Activated naive CD4-positive, alpha-beta T cell treated with anti-CD3 and anti-CD28 coated beads, Interleukin-2, amount 10 ng/mL, durations not matched to agents 7 days and 5 days (primary cell): ENCODE measurements around the gene DDC.
A peak's percentile ranks its signal among the peaks of the same experiment; 100 is the strongest.

Source experiments
- CTCF ChIA-PET: fragments of 350-600 bp; sonication (Branson Sonifier 250); formaldehyde crosslinking; loops from one replicate; lab custom pipeline; 2021; ENCODE audit warnings: antibody characterized with exemption; lab: Charles Lee
- DNase-seq: peaks from one replicate; pipeline ENCODE4 v3.0.0-alpha.2; 2020
- H3K27ac Mint-ChIP-seq: one replicate; pipeline ENCODE4 v1.8.0; 2021; ENCODE audit warnings: mild to moderate bottlenecking, moderate library complexity, mixed read lengths
- H3K27me3 Mint-ChIP-seq: one replicate; pipeline ENCODE4 v1.8.0; 2021; ENCODE audit warnings: mild to moderate bottlenecking, mixed read lengths
- H3K36me3 Mint-ChIP-seq: one replicate; pipeline ENCODE4 v1.8.0; 2021; ENCODE audit warnings: mixed read lengths
- H3K4me1 Mint-ChIP-seq: one replicate; pipeline ENCODE4 v1.8.0; 2021; ENCODE audit warnings: mixed read lengths
- H3K4me3 Mint-ChIP-seq: one replicate; pipeline ENCODE4 v1.8.0; 2021; ENCODE audit warnings: mild to moderate bottlenecking, moderate library complexity, mixed read lengths
- H3K9me3 Mint-ChIP-seq: one replicate; pipeline ENCODE4 v1.8.0; 2021; ENCODE audit warnings: mixed read lengths

DDC gene

DNA sequence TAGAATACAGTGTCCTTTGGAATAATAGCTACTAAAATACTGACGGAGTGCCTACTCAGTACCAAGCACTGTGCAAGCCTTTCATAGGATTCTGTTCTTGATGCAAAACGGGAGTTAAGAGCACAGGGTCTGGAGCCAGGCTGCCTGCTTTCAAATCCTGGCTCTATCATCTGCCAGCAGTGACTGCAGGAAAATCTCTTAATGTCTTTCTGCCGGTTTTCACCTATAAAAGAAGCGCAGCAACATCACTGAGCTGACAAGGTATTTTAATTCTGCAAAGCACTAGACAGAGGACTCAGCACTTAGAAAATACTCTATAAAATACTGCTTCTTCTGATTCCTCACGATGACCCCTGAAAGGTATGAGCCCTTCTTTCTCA lies 115.7 kb downstream of the DDC start:
- DNase-seq, result no peak
- peak overlapping the region; percentile 92 for H3K27ac Mint-ChIP-seq
- H3K4me3 Mint-ChIP-seq, result peak overlapping the region; percentile 91
- peaks cover 29% of the 10 kb centered on the region for H3K36me3 Mint-ChIP-seq
- CTCF ChIA-PET, result interaction anchor here (0.9 to 1.6 kb wide), 3 partner anchors 23 to 357 kb away, joined by 3 to 6 read pairs (median 5); no protein-coding TSS in a partner anchor
- no peaks in the 10 kb centered on the region for H3K9me3 Mint-ChIP-seq
- H3K27me3 Mint-ChIP-seq, result peaks cover 8% of the 10 kb centered on the region
- H3K4me1 Mint-ChIP-seq, result peaks cover 53% of the 10 kb centered on the region

DNA sequence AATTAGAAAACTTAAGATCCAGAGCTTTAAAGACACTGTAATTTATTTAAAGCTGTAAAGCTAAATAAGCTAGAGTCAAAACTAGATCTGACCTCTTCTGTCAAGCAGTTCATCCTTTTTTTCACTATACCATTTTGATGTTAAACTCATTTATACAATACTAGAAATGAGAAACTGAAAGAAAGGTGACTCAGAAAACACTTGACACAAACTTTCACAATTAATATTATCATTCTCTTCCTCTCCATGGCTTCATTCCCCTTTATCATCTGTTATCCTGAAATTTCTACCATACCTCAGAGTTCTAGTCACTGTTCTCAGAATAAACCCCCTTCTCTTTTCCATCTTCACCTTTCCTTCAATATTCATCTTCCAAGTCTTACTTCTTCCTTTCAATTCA lies 116.4 kb downstream of the DDC start:
- Mint-ChIP-seq H3K9me3 (no peaks in the 10 kb centered on the region), H3K27me3 (peaks cover 7% of the 10 kb centered on the region), H3K4me1 (peaks cover 59% of the 10 kb centered on the region), H3K36me3 (peaks cover 35% of the 10 kb centered on the region), H3K4me3 (peak overlapping the region; percentile 91), H3K27ac (peak overlapping the region; percentile 92)
- CTCF ChIA-PET, result interaction anchor here (0.7 to 1.6 kb wide), 6 partner anchors 23 to 356 kb away, joined by 3 to 6 read pairs (median 4); no protein-coding TSS in a partner anchor
- DNase-seq, result no peak

DNA sequence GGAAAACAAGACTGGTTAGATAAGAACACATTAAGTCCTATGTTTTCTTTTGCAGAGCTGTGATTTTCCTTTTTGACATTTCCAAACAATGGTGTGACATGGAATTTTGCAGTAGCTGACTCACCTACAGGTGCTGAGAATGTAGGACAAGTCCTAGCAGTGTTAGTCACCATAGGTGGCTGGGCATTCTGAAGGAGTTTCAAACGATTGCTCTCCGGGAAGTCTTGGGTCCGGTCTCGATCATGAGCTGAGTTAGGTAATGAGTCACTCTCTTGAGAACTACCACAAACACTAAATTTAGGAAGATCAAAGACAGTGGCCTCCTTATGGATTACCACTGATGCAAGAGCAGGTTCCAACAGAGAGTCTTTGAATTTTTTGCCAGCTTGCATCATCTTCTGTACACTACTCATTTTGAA lies 118.7 kb downstream of the DDC start:
- DNase-seq, result no peak
- Mint-ChIP-seq H3K4me3 (no peak overlapping the region), H3K27ac (no peak overlapping the region), H3K9me3 (no peaks in the 10 kb centered on the region), H3K4me1 (peaks cover 61% of the 10 kb centered on the region), H3K36me3 (peaks cover 49% of the 10 kb centered on the region), H3K27me3 (no peaks in the 10 kb centered on the region)
- CTCF ChIA-PET, result interaction anchor here (0.7 to 1.6 kb wide), 5 partner anchors 8 to 354 kb away, joined by 3 to 5 read pairs (median 4); partner anchors contain the start of gene ZPBP

DNA sequence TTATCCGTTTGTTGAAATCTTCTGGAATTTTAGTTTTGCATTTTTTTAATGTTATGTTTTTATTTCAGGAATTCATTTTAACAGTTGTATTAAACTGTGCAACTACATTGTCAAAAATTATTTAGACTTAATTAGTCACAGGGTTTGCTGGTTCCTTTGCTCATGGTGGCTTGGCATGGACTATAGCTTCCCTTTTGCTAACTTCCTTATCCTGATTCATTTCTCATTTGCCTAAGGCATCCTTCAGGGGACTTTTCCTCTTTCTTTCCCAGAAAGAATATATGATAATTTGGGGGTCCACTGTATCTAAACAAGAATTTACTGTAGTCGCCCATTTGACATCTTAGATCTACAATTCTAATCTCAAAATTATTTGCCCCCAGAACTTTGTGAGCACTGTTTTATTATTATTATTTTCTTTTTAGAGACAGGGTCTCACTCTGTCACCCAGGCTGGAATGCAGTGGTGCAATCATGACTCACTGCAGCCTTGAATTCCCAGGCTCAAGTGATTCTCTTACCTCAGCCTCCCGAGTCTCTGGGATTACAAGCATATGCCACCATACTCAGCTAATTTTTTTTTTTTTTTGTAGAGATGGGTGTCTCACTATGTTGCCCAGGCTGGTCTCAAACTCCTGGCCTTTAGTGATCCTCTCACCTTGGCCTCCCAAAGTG lies 128.9 kb downstream of the DDC start:
- H3K36me3 Mint-ChIP-seq, result peaks cover 28% of the 10 kb centered on the region
- H3K4me1 Mint-ChIP-seq, result no peaks in the 10 kb centered on the region
- CTCF ChIA-PET, result interaction anchor here (2.2 kb wide), 1 partner anchor 18 kb away, joined by 7 read pairs; no protein-coding TSS in a partner anchor
- H3K27ac Mint-ChIP-seq, result no peak overlapping the region
- DNase-seq, result no peak
- no peaks in the 10 kb centered on the region for H3K27me3 Mint-ChIP-seq
- no peak overlapping the region for H3K4me3 Mint-ChIP-seq
- H3K9me3 Mint-ChIP-seq, result no peaks in the 10 kb centered on the region

DNA sequence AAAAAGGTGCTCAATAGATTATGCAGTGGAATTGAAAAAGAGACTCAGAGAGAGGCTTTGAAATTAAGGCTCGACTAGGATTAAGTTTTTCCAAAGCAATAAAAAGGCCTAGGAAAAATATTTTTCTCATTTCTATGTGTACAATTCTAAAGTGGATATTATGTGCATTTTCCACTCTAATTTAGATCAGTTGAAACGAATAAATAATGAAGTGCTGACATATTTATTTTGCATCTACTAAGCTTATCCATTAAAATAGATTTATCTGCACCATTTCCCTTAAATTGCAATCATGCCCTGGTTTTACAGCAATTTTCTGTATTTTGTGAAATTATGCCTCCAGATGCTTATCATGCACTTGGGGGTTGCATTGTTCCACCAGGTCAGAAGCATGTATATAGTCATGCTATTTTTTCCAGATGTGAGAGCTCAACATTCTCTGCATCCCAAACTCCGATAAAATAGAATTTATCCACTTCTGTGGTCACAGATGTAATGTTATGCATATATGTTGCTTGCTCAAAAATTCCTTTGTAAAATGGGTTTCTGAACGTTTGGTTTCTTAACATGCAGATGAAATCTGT lies 133.4 kb downstream of the DDC start:
- Mint-ChIP-seq H3K4me1 (no peaks in the 10 kb centered on the region), H3K27me3 (no peaks in the 10 kb centered on the region), H3K36me3 (peaks cover 4% of the 10 kb centered on the region), H3K27ac (no peak overlapping the region), H3K4me3 (no peak overlapping the region), H3K9me3 (no peaks in the 10 kb centered on the region)
- DNase-seq, result no peak
- CTCF ChIA-PET, result interaction anchor here (1.8 kb wide), 1 partner anchor 13 kb away, joined by 6 read pairs; no protein-coding TSS in a partner anchor

DNA sequence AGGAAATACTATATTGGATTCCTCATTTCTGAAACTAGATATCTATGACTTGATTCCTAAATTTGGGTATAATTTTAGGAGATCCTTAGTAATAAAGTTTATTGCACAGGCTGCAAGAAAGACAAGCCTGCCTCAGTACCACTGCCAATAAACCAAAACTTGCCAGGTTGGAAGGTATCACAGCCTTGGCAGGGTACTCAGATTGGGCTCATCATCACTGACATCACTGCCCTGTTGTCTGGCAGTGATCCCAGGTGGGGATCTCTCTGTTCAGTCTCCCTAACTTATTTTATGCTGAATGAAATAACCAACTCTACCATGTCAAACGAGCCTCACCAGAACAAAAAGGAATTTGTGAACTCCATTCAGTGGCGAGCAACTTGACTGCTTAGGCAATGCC lies 133.9 kb downstream of the DDC start:
- H3K27ac Mint-ChIP-seq, result no peak overlapping the region
- H3K27me3 Mint-ChIP-seq, result no peaks in the 10 kb centered on the region
- CTCF ChIA-PET, result interaction anchor here (1.8 kb wide), 1 partner anchor 14 kb away, joined by 6 read pairs; no protein-coding TSS in a partner anchor
- no peak for DNase-seq
- no peaks in the 10 kb centered on the region for H3K9me3 Mint-ChIP-seq
- no peak overlapping the region for H3K4me3 Mint-ChIP-seq
- H3K4me1 Mint-ChIP-seq, result no peaks in the 10 kb centered on the region
- peaks cover 2% of the 10 kb centered on the region for H3K36me3 Mint-ChIP-seq

DNA sequence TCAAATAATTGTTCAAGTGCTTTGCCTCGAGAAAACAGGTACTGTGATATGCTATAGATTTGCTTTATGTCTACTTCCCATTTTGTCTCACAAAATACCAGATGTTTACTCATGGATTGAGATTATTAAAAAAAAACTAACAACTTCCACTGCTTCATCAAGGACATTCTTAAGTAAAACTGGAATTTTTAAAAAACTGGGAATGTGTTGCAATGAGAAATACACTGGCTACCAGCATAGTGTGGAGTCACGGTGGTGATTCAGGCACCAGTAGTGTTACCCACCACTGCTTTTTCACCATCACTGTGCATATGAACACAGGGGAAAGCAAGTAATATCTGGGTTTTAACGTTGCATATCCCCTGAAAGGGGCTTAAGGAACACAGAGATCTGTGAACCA lies 136.3 kb downstream of the DDC start:
- Mint-ChIP-seq H3K4me3 (no peak overlapping the region), H3K4me1 (no peaks in the 10 kb centered on the region), H3K27me3 (no peaks in the 10 kb centered on the region), H3K27ac (no peak overlapping the region), H3K9me3 (no peaks in the 10 kb centered on the region), H3K36me3 (no peaks in the 10 kb centered on the region)
- no peak for DNase-seq
- CTCF ChIA-PET, result interaction anchor here (1.1 kb wide), 1 partner anchor 11 kb away, joined by 4 read pairs; no protein-coding TSS in a partner anchor

DNA sequence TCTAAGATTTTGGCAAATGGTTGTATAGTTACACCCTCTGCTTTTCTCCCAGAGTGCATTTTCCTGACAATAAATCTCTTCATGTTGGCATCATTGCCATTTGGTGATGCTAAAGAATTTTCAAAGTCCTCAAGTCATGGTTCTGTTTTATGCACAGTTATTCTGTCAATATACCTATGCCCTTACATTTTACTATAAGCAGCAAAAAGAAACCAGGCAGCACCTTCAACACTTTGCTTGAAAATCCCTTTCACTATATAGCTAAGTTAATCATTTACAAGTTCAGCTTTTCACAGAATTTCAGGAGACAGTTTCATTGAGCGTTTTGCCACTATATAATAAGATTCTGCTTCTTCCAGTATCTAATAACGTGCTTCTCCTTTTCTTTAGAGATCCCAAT lies 137.7 kb downstream of the DDC start:
- Mint-ChIP-seq H3K4me1 (no peaks in the 10 kb centered on the region), H3K4me3 (no peak overlapping the region), H3K27me3 (peaks cover 5% of the 10 kb centered on the region), H3K27ac (no peak overlapping the region), H3K36me3 (no peaks in the 10 kb centered on the region), H3K9me3 (no peaks in the 10 kb centered on the region)
- CTCF ChIA-PET, result interaction anchor here (1.4 to 2.3 kb wide), 3 partner anchors 9 to 285 kb away, joined by 4 to 12 read pairs (median 6); no protein-coding TSS in a partner anchor
- no peak for DNase-seq

DNA sequence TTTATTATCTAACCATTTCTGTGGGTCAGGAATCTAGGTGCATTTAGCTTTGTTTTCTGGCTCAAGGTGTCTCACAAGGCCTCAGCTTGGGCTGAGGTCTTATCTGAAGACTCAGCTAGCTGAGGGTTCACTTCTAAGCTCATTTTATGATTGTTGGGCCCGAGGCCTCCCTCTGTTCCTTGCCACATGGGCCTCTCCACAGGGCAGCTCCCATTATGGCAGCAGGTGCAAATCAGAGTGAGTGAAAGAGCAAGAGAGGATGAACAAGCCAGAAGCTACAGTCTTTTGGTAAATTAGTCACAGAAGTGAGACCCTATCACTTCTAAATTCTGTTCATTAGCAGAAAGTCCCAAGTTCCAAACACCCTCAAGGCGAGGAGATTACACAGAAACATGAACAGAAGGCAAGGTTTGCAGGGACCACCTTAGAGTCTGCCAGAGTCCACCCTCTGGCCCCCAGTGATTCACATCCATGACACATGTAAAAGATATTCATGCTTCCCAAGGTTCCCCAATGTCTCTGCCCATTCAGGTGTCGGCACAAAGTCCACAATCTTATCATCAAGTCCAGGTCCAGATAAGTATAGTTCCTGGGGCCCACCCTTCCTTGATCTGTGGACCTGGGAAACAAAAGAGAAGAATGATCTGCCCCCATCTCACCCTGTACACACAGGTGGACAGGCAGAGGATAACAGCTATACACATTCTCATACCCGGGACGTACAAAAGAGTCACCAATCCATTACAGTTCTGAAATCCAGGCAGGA lies 138.7 kb downstream of the DDC start:
- H3K4me3 Mint-ChIP-seq, result no peak overlapping the region
- H3K9me3 Mint-ChIP-seq, result no peaks in the 10 kb centered on the region

DNA sequence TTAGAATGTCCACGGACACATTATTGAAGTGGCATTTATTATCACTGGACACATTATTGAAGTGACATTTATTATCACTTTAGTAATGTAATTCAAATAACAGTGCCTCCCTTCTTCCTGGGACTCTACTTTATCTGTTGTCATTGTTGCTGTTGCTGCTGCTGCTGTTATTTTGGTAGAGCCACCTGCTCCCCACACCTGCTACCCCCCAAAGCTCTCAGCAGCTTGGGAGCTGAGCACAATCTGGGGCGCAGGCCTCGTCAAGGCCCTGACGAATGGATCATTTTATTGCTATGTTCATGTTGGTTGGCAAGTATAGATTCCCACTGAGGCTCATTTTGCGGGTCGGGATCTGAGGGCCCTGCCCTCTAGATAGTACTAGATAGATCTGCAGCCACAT lies 139.9 kb downstream of the DDC start:
- Mint-ChIP-seq H3K4me1 (no peaks in the 10 kb centered on the region), H3K9me3 (no peaks in the 10 kb centered on the region), H3K4me3 (no peak overlapping the region), H3K27me3 (peaks cover 12% of the 10 kb centered on the region), H3K36me3 (no peaks in the 10 kb centered on the region), H3K27ac (no peak overlapping the region)
- CTCF ChIA-PET, result interaction anchor here (1.5 kb wide), 1 partner anchor 282 kb away, joined by 3 read pairs; no protein-coding TSS in a partner anchor
- no peak for DNase-seq

More for the DNA sequence above, 138.7 kb downstream of the DDC start:
- no peak overlapping the region for H3K27ac Mint-ChIP-seq
- H3K4me1 Mint-ChIP-seq, result no peaks in the 10 kb centered on the region
- no peaks in the 10 kb centered on the region for H3K36me3 Mint-ChIP-seq
- H3K27me3 Mint-ChIP-seq, result peaks cover 5% of the 10 kb centered on the region
- no peak for DNase-seq
- CTCF ChIA-PET, result interaction anchor here (0.8 to 2.3 kb wide), 5 partner anchors 8 to 284 kb away, joined by 3 to 12 read pairs (median 4); no protein-coding TSS in a partner anchor

DNA sequence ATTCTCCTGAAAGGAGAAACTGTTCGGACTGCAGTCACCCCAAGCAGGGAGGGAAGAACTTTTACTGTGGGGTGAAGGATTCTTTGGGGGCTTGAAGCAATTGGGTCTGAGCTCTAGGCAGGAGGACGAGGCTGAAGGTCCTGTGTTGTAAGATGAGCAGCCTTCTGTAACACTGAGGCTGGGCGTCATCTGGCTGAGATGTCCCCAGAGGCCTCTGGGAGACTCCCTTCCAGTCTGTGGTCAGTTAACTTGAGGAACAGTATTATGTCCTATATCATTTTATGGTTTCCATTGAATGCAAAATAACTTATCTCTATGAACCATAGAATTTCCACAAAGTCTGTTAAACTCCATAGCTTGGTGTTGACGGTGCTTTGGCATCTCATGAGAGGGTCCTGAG lies 141.3 kb downstream of the DDC start:
- H3K9me3 Mint-ChIP-seq, result no peaks in the 10 kb centered on the region
- H3K27ac Mint-ChIP-seq, result no peak overlapping the region
- no peaks in the 10 kb centered on the region for H3K4me1 Mint-ChIP-seq
- no peaks in the 10 kb centered on the region for H3K36me3 Mint-ChIP-seq
- H3K27me3 Mint-ChIP-seq, result peaks cover 15% of the 10 kb centered on the region
- CTCF ChIA-PET, result interaction anchor here (0.8 to 2.8 kb wide), 2 partner anchors 21 to 281 kb away, joined by 3 to 6 read pairs; no protein-coding TSS in a partner anchor
- no peak overlapping the region for H3K4me3 Mint-ChIP-seq
- DNase-seq, result no peak

DNA sequence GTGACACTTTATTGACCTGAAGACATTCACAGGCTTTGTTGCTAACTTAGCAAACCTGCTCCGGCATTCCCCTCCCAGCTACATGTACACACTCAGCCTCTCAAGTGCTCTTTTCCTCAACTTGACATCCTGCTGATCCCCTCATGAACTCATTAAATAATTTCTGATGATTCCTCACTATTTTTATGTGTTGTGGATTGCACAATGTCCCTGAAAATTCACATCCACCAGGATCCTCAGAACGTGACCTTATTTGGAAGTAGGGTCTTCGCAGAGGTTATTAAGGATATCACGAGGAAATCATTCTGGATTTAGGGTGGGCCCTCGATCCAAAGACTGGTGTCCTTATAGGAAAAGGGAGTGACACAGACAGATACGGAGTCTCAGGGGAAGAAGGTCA lies 142.3 kb downstream of the DDC start:
- CTCF ChIA-PET, result interaction anchor here (0.9 to 9.2 kb wide), 6 partner anchors 24 to 330 kb away, joined by 3 to 117 read pairs (median 11); partner anchors contain the start of gene ZPBP
- no peak for DNase-seq
- H3K9me3 Mint-ChIP-seq, result no peaks in the 10 kb centered on the region
- peaks cover 18% of the 10 kb centered on the region for H3K27me3 Mint-ChIP-seq
- no peak overlapping the region for H3K27ac Mint-ChIP-seq
- no peak overlapping the region for H3K4me3 Mint-ChIP-seq
- no peaks in the 10 kb centered on the region for H3K36me3 Mint-ChIP-seq
- peaks cover 3% of the 10 kb centered on the region for H3K4me1 Mint-ChIP-seq

DNA sequence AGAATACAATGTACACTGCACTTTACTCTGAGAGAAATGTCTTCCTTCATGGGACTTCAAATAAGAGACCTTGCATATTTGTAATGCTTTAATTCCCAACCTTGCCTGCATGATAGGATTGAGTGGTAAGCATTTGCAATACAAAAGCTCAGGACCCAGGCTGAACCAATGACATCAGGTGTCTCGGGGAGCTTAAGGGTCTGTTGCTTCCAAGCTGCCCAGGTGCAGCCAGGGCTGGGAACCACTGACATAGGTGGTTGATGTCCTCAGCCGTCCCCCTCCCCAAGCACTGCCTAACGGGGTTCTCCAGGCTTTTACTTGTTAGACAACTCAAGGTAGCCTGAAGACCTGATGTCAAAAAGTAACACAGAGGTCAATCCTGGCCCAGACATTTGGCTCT lies 144.2 kb downstream of the DDC start:
- Mint-ChIP-seq H3K4me3 (no peak overlapping the region), H3K36me3 (no peaks in the 10 kb centered on the region), H3K27me3 (peaks cover 18% of the 10 kb centered on the region), H3K4me1 (peaks cover 20% of the 10 kb centered on the region), H3K27ac (no peak overlapping the region), H3K9me3 (no peaks in the 10 kb centered on the region)
- no peak for DNase-seq
- CTCF ChIA-PET, result interaction anchor here (1.4 to 9.2 kb wide), 7 partner anchors 17 to 328 kb away, joined by 4 to 117 read pairs (median 16); partner anchors contain the start of gene ZPBP
